ENCODE results near the gene ELOVL5.
"Not testable (repeated sequence)": the region's sequence is repeated elsewhere in the genome, so short reads cannot be mapped to it uniquely, and the experiment has no call there.

The ELOVL5 gene

DNA sequence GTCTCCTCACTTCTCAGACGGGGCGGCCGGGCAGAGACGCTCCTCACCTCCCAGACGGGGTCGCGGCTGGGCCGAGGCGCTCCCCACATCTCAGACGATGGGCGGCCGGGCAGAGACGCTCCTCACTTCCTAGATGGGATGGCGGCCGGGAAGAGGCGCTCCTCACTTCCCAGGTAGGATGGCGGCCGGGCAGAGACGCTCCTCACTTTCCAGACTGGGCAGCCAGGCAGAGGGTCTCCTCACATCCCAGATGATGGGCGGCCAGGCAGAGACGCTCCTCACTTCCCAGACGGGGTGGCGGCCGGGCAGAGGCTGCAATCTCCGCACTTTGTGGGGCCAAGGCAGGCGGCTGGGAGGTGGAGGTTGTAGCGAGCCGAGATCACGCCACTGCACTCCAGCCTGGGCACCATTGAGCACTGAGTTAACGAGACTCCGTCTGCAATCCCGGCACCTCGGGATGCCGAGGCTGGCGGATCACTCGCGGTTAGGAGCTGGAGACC is 43.2 kb downstream of the ELOVL5 start:
- DNase-seq (ENCODE audit: low spot score), result not testable (repeated sequence)

GRCh38 chr6:53304953-53305352 is 43.8 kb downstream of the ELOVL5 start:
- DNase-seq (ENCODE audit: low spot score), result not testable (repeated sequence)

DNA sequence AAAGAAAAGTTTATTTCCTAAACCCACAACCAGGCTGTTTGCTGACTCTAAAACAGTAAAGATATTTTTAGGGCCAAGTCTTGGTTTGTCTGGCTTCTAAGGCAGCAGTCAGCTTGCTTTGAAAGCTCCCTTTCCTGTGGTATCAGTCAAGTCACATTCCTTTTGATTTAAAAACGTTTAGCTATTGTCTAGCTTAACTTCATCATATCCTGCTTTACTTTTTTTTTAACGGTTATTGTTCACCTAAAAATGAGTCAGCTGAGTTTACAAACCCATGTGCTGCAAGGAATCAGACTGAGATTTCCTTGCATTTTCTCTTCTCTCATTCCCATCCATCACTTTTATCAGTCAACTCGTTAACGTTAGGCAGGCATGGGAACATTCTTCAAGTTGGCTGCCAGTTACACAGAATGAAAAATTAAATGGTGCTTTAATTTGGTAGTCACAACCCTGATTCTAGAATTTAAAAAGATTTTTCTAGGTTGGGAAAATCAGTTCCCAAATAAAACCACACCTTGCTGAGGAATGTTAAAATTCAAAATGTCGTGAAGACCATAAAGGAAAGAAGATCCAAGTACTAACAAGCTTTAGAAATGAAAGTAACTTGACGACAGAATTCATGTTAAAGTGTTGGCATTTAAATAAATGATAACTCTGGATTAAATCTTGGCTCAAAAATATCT is 45.9 kb downstream of the ELOVL5 start:
- no peak for DNase-seq (ENCODE audit: low spot score)

GRCh38 chr6:53301801-53302537 is 46.8 kb downstream of the ELOVL5 start:
- DNase-seq (ENCODE audit: low spot score), result no peak

DNA sequence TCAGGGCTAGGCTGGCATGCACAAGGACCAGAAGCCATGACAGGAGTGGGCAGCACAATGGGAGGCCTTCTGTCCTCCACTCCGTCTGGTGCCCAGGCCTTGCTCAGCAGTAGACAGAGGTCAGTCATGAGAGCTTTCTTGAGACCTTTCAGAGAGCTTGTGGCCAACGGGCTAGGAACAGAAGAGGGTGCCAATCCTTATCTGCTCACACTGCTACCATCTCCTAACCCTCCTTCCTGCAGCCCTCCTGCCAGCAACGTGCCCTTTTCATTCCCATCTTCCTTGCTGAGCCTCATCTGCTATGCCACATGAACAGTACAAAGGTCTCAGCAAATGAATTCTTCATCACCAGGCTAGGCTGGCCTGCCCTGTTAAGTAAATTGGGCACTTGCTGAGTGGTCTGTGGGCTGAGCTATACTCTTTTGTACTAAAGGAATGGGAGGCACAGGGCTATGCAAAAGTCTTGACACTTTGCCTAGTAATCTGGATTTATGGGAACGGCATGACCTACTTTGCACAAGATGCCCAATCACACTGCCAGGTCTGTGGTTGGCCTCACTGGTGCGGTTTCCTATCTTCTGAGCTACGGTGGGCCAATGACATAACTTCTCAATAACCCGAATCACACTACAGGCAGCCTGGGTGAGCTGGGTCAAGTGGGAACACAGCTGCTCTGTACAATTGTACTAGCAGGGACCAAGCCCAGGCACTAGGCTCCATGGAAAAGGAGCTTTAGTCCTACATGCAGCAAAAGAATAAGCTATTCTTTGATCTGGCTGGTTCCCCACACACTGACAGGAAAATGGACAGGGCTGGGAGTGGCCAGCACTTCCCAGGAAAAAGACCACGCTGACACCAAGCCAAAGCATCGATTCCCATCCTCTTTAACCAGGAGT is 47.8 kb downstream of the ELOVL5 start:
- no peak for DNase-seq (ENCODE audit: low spot score)

- no peak for DNase-seq (ENCODE audit: low spot score)
These were observed 49.3 kb downstream of the ELOVL5 start for GRCh38 chr6:53299331-53300005.

DNA sequence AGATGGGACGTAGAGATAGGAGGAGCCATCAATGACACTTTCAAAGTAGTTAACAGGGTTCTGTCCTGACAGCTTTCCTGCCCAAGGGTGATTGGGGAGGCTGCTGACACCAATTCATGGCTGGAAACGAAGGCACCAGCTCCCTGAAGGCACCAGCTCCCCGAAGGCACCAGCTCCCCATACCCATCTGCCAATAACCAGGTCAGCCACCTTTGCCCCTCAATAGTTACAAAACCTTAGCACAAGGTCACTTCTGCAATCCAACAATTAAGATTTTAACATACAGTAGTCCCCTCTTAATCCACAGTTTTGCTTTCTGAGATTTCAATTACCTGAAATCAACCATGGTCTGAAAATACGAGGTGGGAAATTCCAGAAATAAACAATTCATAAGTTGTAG is 51.7 kb downstream of the ELOVL5 start:
- DNase-seq (ENCODE audit: low spot score), result no peak

- no peak for DNase-seq (ENCODE audit: low spot score)
These were observed 53.6 kb downstream of the ELOVL5 start for GRCh38 chr6:53295176-53295575.

- no peak for DNase-seq (ENCODE audit: low spot score)
These were observed 54.1 kb downstream of the ELOVL5 start for GRCh38 chr6:53294611-53295010.

DNA sequence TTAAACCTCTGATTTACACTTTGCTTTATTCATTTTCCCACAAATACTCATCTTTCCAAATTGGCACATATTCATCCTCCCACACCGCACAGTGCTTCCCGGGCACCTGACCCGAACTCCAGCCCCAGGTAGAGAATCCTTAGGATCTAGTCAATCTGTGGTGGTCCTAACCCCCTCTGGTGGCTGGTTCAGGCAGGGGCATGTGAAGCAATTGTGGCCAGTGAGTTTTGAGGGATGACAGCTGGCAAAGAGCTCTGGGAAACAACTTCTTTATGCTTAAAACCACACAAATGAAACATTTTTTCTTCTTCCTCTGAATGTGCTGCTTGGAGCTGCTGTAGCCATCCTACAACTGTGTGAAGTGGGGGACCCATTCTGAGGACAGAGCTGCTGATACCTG is 54.7 kb downstream of the ELOVL5 start:
- peak; percentile 53 for DNase-seq (ENCODE audit: low spot score)

DNA sequence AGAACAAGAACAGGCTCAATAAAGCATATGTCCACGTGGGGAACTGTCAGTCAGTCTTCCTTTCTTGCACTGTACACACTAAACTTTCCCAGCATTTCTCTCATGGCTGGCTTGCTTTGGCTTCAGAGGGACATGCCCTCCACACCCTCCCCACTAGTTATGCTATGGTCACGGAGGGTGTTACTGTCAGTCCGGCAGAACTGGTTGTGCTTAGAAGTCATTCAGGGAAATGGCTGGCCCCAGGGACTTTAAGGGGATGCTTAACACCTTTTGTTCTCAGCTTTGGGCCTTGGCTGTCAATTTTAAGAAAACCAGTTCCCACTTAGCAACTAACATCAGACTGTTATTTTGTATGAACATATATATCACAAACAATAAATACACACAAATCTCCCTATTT is 55.1 kb downstream of the ELOVL5 start:
- DNase-seq (ENCODE audit: low spot score), result no peak

GRCh38 chr6:53290537-53291510 is 57.9 kb downstream of the ELOVL5 start:
- DNase-seq (ENCODE audit: low spot score), result peak; percentile 69

DNA sequence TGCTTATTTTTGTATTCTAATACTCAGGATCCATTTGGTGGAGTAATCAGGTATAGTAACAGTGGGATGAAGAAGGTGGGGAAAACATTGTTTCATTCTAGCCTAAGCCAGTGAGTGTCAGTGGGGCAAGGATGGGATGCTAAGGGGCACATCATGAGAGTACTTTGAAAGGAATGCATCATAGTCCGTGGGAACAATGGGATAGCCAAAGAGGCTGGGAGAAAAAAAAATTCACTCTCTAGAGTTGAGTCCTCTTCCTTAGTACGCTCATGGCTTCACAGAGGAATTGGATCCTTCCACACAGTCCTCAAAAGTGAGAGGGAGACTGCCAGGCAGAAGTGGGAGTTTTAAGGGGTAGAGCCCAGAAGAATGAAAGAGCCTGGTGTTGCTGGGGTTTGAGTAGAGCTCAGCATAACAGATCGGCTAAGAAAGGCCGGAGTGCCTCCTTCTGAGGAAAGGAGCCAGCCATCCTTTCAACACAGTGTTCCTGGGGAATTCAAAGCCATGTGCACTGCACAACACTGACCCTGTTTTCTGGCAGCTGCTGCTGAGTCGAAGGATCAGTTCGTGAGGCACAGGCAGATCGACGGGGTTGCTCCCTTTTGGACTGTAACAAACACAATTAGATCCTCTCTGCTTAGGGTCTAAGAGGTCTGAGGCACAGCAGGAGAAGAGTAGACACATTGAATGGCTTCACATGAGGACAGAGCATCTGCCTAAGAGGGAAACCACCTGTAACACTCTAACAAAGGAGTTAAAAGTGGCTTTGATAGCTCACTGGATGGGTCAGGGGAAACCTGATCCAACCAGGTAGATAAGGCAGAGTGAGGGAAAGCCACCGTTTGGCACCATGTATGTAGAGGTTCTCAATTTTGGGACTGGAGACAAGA is 61.2 kb downstream of the ELOVL5 start:
- no peak for DNase-seq (ENCODE audit: low spot score)

- no peak for DNase-seq (ENCODE audit: low spot score)
These were observed 63.8 kb downstream of the ELOVL5 start for GRCh38 chr6:53284901-53285300.

DNA sequence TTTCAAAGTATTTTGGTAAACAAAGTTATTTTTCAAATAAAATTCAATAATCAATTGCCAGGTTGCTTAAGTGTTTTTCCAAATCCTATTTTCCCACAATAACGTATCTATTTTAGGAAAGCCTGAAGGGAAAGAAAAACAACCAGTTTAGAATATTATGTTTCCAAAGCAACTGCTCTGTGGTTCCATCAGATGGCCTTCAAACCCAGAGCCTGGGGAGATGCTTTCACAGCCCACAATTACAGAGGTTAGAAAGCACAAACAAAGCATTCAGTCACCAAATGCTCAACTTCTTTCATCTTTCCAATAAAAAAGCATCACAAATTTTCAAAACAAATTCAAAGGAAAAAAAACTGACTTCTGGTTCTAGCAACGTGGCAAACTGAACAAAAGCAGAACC is 66.0 kb downstream of the ELOVL5 start:
- no peak for DNase-seq (ENCODE audit: low spot score)

- DNase-seq (ENCODE audit: low spot score), result no peak
These were observed 66.5 kb downstream of the ELOVL5 start for GRCh38 chr6:53282234-53282633.

DNA sequence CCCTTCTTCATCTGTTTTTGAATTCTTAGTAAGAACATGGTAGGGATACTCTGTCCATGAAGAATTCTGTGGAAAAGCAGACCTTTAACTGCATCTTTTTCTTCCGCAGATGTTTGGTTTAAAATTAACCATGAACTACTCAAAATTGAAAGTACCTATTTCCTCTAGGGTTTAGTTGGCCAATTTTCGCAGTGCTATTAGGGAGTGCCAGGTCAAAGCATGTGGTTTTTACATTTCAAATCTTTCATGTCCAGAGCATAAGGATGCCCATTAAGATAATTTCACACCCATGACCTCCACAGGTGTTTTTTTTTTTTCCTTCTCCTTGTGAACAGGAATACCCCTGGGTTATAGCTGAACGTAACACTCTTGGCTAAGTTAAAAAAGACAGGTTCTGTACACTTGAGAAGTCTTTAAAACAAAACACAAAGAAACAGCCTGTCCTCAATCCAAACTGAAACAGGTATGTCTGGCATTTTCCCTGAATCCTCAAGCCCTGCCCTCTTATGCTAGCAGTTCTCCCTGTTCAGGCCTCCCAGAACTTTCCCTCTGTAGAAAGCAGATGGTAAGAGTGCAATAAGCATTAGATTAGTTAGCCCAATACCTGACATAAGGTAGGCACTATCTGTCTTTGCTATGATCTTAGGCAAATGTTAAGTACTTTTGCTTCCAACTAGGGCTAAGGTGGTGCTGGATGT is 67.1 kb downstream of the ELOVL5 start:
- DNase-seq (ENCODE audit: low spot score), result no peak

- DNase-seq (ENCODE audit: low spot score), result no peak
These were observed 68.5 kb downstream of the ELOVL5 start for GRCh38 chr6:53280207-53280606.

DNA sequence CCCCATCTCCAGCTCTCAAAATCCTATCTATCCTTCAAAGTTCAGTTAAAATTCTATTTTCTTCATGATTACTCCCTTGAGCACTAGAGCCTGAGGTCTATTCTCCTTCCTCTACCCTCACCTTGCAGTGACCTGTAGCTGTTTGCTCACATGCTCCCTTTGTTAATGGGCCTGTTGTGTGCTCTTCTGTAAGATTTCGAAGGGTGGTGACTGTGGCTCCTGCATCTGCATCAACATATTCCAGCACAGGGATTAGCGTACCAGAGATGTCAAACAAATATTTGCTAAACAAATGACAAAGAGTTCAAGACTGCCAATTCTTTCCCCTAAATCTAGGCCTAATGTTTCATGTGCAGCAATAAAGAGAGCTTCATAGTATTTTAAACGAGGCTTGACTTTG is 69.5 kb downstream of the ELOVL5 start:
- no peak for DNase-seq (ENCODE audit: low spot score)
